Body of pancreas (tissue), 4 donors: Measurements from ENCODE around the gene GJD4.

Source experiments
- CTCF ChIP-seq, 7 experiments: fragments of 450-650 bp in 4 of 7; fragments of 200-600 bp in 3 of 7; sonication (generic) in 3 of 7; IDR thresholded peaks; one replicate each; pipeline ENCODE4 v1.5.1; 2016 to 2019; ENCODE audit warnings: antibody characterized with exemption in 7 of 7
- POLR2A ChIP-seq, 3 donors: fragments of 450-650 bp; IDR thresholded peaks; one replicate each; pipeline ENCODE4 v1.6.1; 2016; ENCODE audit warnings: antibody characterized with exemption in 3 of 3, mild to moderate bottlenecking in 2 of 3

DNA sequence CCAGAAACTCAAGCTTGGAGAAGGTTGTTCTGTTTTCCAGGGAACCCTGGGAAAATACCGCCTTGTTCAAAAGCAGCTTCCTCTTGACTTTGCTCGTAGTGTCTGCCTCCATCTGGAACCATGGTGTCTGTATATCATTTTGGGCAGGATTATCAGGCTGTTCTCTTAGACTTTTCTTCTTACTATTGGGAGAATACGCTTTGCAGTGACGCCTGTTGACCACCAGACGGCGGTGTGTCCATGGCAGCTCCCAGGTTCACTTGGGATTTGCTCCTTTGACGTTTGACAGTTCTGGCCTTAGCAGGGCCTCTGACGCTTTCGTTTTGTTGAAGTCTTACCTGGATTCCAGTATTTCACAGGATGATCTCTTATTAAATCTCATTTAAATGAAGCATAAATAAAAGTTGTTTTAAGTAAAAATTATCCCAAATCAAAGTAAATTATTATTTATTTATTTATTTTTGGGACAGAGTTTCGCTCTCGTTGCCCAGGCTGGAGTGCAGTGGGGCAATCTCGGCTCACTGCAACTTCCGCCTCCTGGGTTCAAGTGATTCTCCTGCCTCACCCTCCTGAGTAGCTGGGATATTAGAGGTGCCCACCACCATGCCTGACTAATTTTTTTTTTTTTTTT, 41.8 kb upstream of the GJD4 start:
- TF ChIP-seq CTCF (IDR thresholded peaks at IDR 0.05) (peak; percentile 87 to 99 (median 91)), POLR2A (IDR thresholded peaks at IDR 0.05) (no peak)
